IMR-90 (cell line): Measurements from ENCODE around the gene EPN3. TPM values are rescaled to one million over a fixed set of nuclear protein-coding genes. Genes with fewer than 3 reads are reported as not detected.

ENCODE experiments used
- ATAC-seq: fragments of 200-7000 bp; cut with Tn5 transposase; 2 replicates; pipeline ENCODE4 v1.9.1; 2020; ENCODE audit warnings: low read depth, mild to moderate bottlenecking, moderate library complexity
- BruUV-seq: library from RNA; stranded (reverse); fragments of 400-500 nt; replicated peaks from 2 replicates; lab custom pipeline; 2021; lab: Mats Ljungman, UMichigan
- CTCF ChIA-PET: fragments of 300-600 bp; formaldehyde crosslinking; extraction: SDS; loops from one replicate; lab custom pipeline; 2021; ENCODE audit warnings: antibody characterized with exemption; lab: Yijun Ruan, JAX
- POLR2A ChIA-PET: fragments of 300-600 bp; sonication (Branson Sonifier 250); formaldehyde crosslinking; loops from one replicate; lab custom pipeline; 2022; ENCODE audit warnings: antibody characterized with exemption; ENCODE audit not compliant: unreplicated experiment; lab: Charles Lee
- DNase-seq: peaks from one replicate; pipeline ENCODE4 v3.0.0; 2013
- H2AFZ ChIP-seq: replicated peaks from 2 replicates; pipeline ENCODE3; 2013; ENCODE audit warnings: low read length, mild to moderate bottlenecking; ENCODE audit not compliant: poor library complexity
- H2AK5ac ChIP-seq: 2 replicates; pipeline ENCODE4 v1.6.1; 2013; ENCODE audit warnings: low read depth, low read length, inconsistent platforms
- H2AK9ac ChIP-seq: replicated peaks from 2 replicates; pipeline ENCODE3; 2013; ENCODE audit warnings: mild to moderate bottlenecking, low read depth, low read length, moderate library complexity; ENCODE audit not compliant: poor library complexity
- H2BK120ac ChIP-seq: 2 replicates; pipeline ENCODE4 v1.6.1; 2013; ENCODE audit warnings: low read depth, low read length, inconsistent platforms
- H2BK15ac ChIP-seq: 3 replicates; pipeline ENCODE4 v1.6.1; 2013; ENCODE audit warnings: low read depth, low read length, inconsistent platforms
- H2BK20ac ChIP-seq: 2 replicates; pipeline ENCODE4 v1.6.1; 2013; ENCODE audit warnings: low read depth, mild to moderate bottlenecking, inconsistent platforms, low read length, moderate library complexity
- H2BK5ac ChIP-seq: 2 replicates; pipeline ENCODE4 v1.6.1; 2013; ENCODE audit warnings: mild to moderate bottlenecking, low read depth, low read length, inconsistent platforms; ENCODE audit not compliant: poor library complexity, severe bottlenecking
- H3K14ac ChIP-seq: replicated peaks from 2 replicates; pipeline ENCODE4 v1.6.1; 2013; ENCODE audit warnings: low read depth, low read length, inconsistent platforms
- H3K18ac ChIP-seq: 2 replicates; pipeline ENCODE4 v1.6.1; 2013; ENCODE audit warnings: low read depth, low read length, control low read depth
- H3K23ac ChIP-seq: 2 replicates; pipeline ENCODE4 v1.6.1; 2013; ENCODE audit warnings: low read depth, low read length, inconsistent platforms
- H3K27ac ChIP-seq: 2 replicates; pipeline ENCODE4 v1.5.1; 2013; ENCODE audit warnings: mild to moderate bottlenecking, control low read depth, low read length; ENCODE audit not compliant: insufficient read depth
- H3K27me3 ChIP-seq: 2 replicates; pipeline ENCODE4 v1.6.1; 2013; ENCODE audit warnings: low read length; ENCODE audit not compliant: control insufficient read depth, insufficient read depth
- H3K36me3 ChIP-seq: 2 replicates; pipeline ENCODE4 v1.6.1; 2013; ENCODE audit warnings: low read length, mixed read lengths; ENCODE audit not compliant: control insufficient read depth, insufficient read depth
- H3K4ac ChIP-seq: 2 replicates; pipeline ENCODE4 v1.6.1; 2013; ENCODE audit warnings: low read depth, low read length, inconsistent platforms
- H3K4me1 ChIP-seq: 2 replicates; pipeline ENCODE4 v1.6.1; 2013; ENCODE audit warnings: low read length, mixed read lengths; ENCODE audit not compliant: control insufficient read depth, insufficient read depth
- H3K4me2 ChIP-seq: 2 replicates; pipeline ENCODE4 v1.6.1; 2013; ENCODE audit warnings: low read depth, mild to moderate bottlenecking, control low read depth, low read length, moderate library complexity
- H3K4me3 ChIP-seq: 2 replicates; pipeline ENCODE4 v1.5.1; 2013; ENCODE audit warnings: low read depth, mild to moderate bottlenecking, control low read depth, low read length, moderate library complexity; ENCODE audit not compliant: insufficient read depth
- H3K56ac ChIP-seq: 2 replicates; pipeline ENCODE4 v1.6.1; 2013; ENCODE audit warnings: low read length, inconsistent platforms; ENCODE audit not compliant: insufficient read depth; ENCODE audit errors: extremely low read depth
- H3K79me1 ChIP-seq, 2 experiments: 2 replicates each; pipeline ENCODE4 v1.6.1; 2013; ENCODE audit warnings: low read length in 2 of 2, inconsistent platforms in 1 of 2, low read depth in 1 of 2
- H3K9ac ChIP-seq: 2 replicates; pipeline ENCODE4 v1.6.1; 2013; ENCODE audit warnings: low read depth, low read length, control low read depth
- H3K9me1 ChIP-seq: 2 replicates; pipeline ENCODE4 v1.6.1; 2013; ENCODE audit warnings: low read length, inconsistent platforms; ENCODE audit not compliant: insufficient read depth
- H3K9me3 ChIP-seq: 2 replicates; pipeline ENCODE4 v1.6.1; 2013; ENCODE audit warnings: low read length; ENCODE audit not compliant: control insufficient read depth, insufficient read depth
- H4K20me1 ChIP-seq: 2 replicates; pipeline ENCODE4 v1.6.1; 2013; ENCODE audit warnings: low read length, inconsistent platforms; ENCODE audit not compliant: insufficient read depth
- H4K5ac ChIP-seq: 2 replicates; pipeline ENCODE4 v1.6.1; 2013; ENCODE audit warnings: mild to moderate bottlenecking, low read depth, low read length, control low read depth
- H4K8ac ChIP-seq, 2 experiments: 2 replicates each; pipeline ENCODE4 v1.6.1; 2013; ENCODE audit warnings: low read depth in 2 of 2, low read length in 2 of 2, control low read depth in 1 of 2, inconsistent platforms in 1 of 2
- H4K91ac ChIP-seq: 2 replicates; pipeline ENCODE4 v1.6.1; 2013; ENCODE audit warnings: low read depth, low read length, inconsistent platforms; ENCODE audit not compliant: insufficient read depth
- FOS ChIP-seq: fragments of 150-350 bp; IDR thresholded peaks from 2 replicates; pipeline ENCODE4 v1.6.1; 2016; ENCODE audit warnings: low read depth, low read length
- MAZ ChIP-seq: IDR thresholded peaks from 2 replicates; pipeline ENCODE4 v1.6.1; 2012; ENCODE audit warnings: low read depth, mild to moderate bottlenecking, low read length, improper control_type of control experiment, moderate library complexity, borderline replicate concordance
- POLR2A ChIP-seq: IDR thresholded peaks from 2 replicates; pipeline ENCODE4 v1.6.1; 2012; ENCODE audit warnings: mild to moderate bottlenecking, low read depth, low read length
- RCOR1 ChIP-seq: IDR thresholded peaks from 2 replicates; pipeline ENCODE4 v1.6.1; 2012; ENCODE audit warnings: mild to moderate bottlenecking, low read length, improper control_type of control experiment; ENCODE audit not compliant: insufficient replicate concordance
- RFX5 ChIP-seq: IDR thresholded peaks from 2 replicates; pipeline ENCODE4 v1.8.0; 2012; ENCODE audit warnings: low read depth, mild to moderate bottlenecking, low read length, moderate library complexity
- WGBS, 2 experiments: methylation state at CpG; one replicate each; pipeline versions ENCODE4 v1.1.5 to v1.1.7; 2013; ENCODE audit warnings: missing lambda C conversion rate in 2 of 2; ENCODE audit not compliant: insufficient read length in 1 of 2; ENCODE audit errors: extremely low coverage in 2 of 2; 5-methylcytosine and 5-hydroxymethylcytosine counted together
- dilution Hi-C: fragments of 300-500 bp; cut with HindIII; formaldehyde crosslinking; loops from one replicate; pipeline ENCODE4 v1.14.3; 2018; ENCODE audit warnings: low sequenced_read_pairs; ENCODE audit not compliant: unreplicated experiment
- in situ Hi-C: fragments of 300-500 bp; cut with MboI; formaldehyde crosslinking; loops from 3 replicates; pipeline ENCODE4 v1.14.3; 2019; ENCODE audit warnings: low sequenced_read_pairs, inconsistent platforms, mixed read lengths
- intact Hi-C: fragments of 100-400 bp; cut with micrococcal nuclease; formaldehyde crosslinking; loops from 2 replicates; pipeline ENCODE4 v1.10.0; 2022
- polyA plus RNA-seq, 3 experiments: library from polyadenylated mRNA; depleted of rRNA; stranded (reverse); fragments of >200 nt; gene quantifications; 2 replicates each; pipeline ENCODE4 v1.2.3, GENCODE V29; 2012; ENCODE audit warnings: low replicate concordance in 1 of 3
- total RNA-seq: library from RNA; depleted of rRNA; stranded (reverse); fragments of >200 nt; gene quantifications from 2 replicates; pipeline ENCODE4 v1.2.3, GENCODE V29; 2012

EPN3 gene
- total and polyA plus RNA-seq, 2 of the 4 experiments (the other 2 are of a cell fraction), result 0.09 TPM; not detected in 1

GRCh38 chr17:50551433-50551815, 18.9 kb downstream of the EPN3 start:
- no peak overlapping the region for H3K18ac ChIP-seq
- no CpG with 5 or more reads among the region's 8 CpGs for WGBS, 2 experiments
- H3K23ac ChIP-seq, result no peak overlapping the region
- no peak overlapping the region for H4K5ac ChIP-seq
- no peak overlapping the region for H3K9ac ChIP-seq
- intact Hi-C loops (loop anchor here (1.0 to 2.0 kb wide), 3 partner anchors 75 to 144 kb away; partner anchors contain the start of gene ABCC3), dilution Hi-C loops (no loop called here), in situ Hi-C loops (no loop called here)
- BruUV-seq, result no TSS peak
- no peak overlapping the region for H2BK15ac ChIP-seq
- H3K36me3 ChIP-seq, result peaks cover 24% of the 10 kb centered on the region; the same call in 1 of the 2 replicates
- no peak overlapping the region for H2AK9ac ChIP-seq
- no peak overlapping the region for H4K91ac ChIP-seq
- H3K4me3 ChIP-seq, result no peak overlapping the region
- H2BK5ac ChIP-seq, result no peak overlapping the region
- no peak overlapping the region for H3K4me2 ChIP-seq
- H3K79me1 ChIP-seq, result peaks cover 0 to 11% of the 10 kb centered on the region in 2 experiments; a peak in 2 of 4 replicates
- H3K14ac ChIP-seq, result no peak overlapping the region
- no peak for TF ChIP-seq POLR2A
- no peak for TF ChIP-seq RFX5
- TF ChIP-seq FOS, result no peak
- no peak for TF ChIP-seq MAZ
- no peak for TF ChIP-seq RCOR1
- ChIA-PET CTCF (interaction anchor here (0.7 to 2.4 kb wide), 16 partner anchors 9 to 153 kb away, joined by 3 to 28 read pairs (median 5); partner anchors contain the start of gene CACNA1G), POLR2A (no interaction called here)
- H2AFZ ChIP-seq, result no peak overlapping the region
- peaks cover 6% of the 10 kb centered on the region for H3K4me1 ChIP-seq
- peaks cover 5% of the 10 kb centered on the region for H3K9me1 ChIP-seq
- H3K9me3 ChIP-seq, result no peaks in the 10 kb centered on the region
- H3K27me3 ChIP-seq, result no peaks in the 10 kb centered on the region
- peak overlapping the region; percentile 21; the same call in 1 of the 2 replicates for H2AK5ac ChIP-seq
- H4K20me1 ChIP-seq, result 0 out of 2 replicates have a peak, but pooled peaks cover 8% of the 10 kb centered on the region
- no peak overlapping the region for H2BK120ac ChIP-seq
- H3K27ac ChIP-seq, result no peak overlapping the region
- H4K8ac ChIP-seq, result no peak overlapping the region
- no peak overlapping the region for H3K56ac ChIP-seq
- no peak overlapping the region for H2BK20ac ChIP-seq
- ATAC-seq (no peak), DNase-seq (no peak)
- H3K4ac ChIP-seq, result no peak overlapping the region
